GM23248 (cell line): ENCODE data around the gene ITPA.

Source experiments
- EZH2 ChIP-seq: fragments of 200-600 bp; sonication (generic); IDR thresholded peaks from 2 replicates; pipeline ENCODE4 v1.6.1; 2018; ENCODE audit warnings: antibody characterized with exemption, mild to moderate bottlenecking; ENCODE audit not compliant: insufficient read depth, poor library complexity, severe bottlenecking
- EZH2phosphoT487 ChIP-seq: fragments of 200-600 bp; sonication (generic); IDR thresholded peaks from 2 replicates; pipeline ENCODE4 v1.6.1; 2018; ENCODE audit warnings: antibody characterized with exemption, moderate library complexity, mild to moderate bottlenecking, low read depth; ENCODE audit not compliant: insufficient read depth

GRCh38 chr20:3209946-3210317 is 634 bp downstream of the ITPA start:
- no peak for TF ChIP-seq EZH2phosphoT487
- TF ChIP-seq EZH2, result no peak
